Epithelial cell of proximal tubule (primary cell): Measurements from ENCODE around the gene WDFY1. TPM values are rescaled to one million over a fixed set of nuclear protein-coding genes. Genes with fewer than 3 reads are reported as not detected.
A peak's percentile ranks its signal among the peaks of the same experiment; 100 is the strongest.

Source experiments
- DNase-seq: peaks from one replicate; pipeline ENCODE4 v3.0.0-alpha.2; 2011; ENCODE audit warnings: low read depth
- H3K4me3 ChIP-seq: 2 replicates; pipeline ENCODE4 v1.5.1; 2011; ENCODE audit warnings: low read depth, mild to moderate bottlenecking, low read length
- total RNA-seq: library from RNA; depleted of rRNA; stranded (reverse); fragments of >200 nt; gene quantifications from 2 replicates; pipeline ENCODE4 v1.2.3, GENCODE V29; 2015
- TF ChIP-seq, protein P1 (sequence below): conservative IDR thresholded peaks from 2 replicates; pipeline ENCODE4 v1.5.1; 2012; ENCODE audit warnings: low read depth, mild to moderate bottlenecking, low read length

Gene WDFY1
- total RNA-seq, 1 donor from 2014 or later, result 27.5 TPM

DNA sequence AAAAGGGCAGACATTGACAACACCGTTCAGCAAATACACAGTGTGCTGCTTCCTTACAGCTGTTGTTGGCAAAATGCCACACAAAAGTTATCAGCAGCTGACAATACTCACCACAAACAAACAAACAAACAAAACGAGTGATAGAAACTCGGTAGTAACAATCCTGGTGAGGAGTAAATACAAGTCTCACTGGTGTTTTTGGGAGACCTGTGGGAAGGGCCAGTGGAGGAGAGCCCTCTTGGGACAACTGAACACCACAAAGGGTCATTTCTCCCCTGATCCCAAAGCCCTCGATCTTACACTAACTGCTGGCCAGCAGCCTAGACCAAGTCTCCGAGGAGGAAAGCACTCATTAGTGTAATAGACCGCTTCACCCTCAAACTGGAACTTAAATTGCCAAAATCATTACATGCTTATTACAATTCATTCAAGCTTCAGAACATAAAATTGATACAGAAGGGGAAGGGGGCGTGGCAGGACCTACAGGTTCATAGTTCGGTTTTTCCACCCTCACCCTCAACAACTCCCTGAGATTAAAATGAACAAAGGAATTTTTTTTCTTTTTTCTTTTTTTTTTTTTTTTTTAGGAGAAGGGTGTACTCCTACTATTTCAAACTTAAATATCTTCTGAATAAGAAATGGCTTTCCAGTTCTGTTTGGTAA lies 112.8 kb downstream of the WDFY1 start:
- peak overlapping the region; percentile 16 for H3K4me3 ChIP-seq
- no peak for DNase-seq
- TF ChIP-seq, protein P1, sequence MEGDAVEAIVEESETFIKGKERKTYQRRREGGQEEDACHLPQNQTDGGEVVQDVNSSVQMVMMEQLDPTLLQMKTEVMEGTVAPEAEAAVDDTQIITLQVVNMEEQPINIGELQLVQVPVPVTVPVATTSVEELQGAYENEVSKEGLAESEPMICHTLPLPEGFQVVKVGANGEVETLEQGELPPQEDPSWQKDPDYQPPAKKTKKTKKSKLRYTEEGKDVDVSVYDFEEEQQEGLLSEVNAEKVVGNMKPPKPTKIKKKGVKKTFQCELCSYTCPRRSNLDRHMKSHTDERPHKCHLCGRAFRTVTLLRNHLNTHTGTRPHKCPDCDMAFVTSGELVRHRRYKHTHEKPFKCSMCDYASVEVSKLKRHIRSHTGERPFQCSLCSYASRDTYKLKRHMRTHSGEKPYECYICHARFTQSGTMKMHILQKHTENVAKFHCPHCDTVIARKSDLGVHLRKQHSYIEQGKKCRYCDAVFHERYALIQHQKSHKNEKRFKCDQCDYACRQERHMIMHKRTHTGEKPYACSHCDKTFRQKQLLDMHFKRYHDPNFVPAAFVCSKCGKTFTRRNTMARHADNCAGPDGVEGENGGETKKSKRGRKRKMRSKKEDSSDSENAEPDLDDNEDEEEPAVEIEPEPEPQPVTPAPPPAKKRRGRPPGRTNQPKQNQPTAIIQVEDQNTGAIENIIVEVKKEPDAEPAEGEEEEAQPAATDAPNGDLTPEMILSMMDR, result no peak

DNA sequence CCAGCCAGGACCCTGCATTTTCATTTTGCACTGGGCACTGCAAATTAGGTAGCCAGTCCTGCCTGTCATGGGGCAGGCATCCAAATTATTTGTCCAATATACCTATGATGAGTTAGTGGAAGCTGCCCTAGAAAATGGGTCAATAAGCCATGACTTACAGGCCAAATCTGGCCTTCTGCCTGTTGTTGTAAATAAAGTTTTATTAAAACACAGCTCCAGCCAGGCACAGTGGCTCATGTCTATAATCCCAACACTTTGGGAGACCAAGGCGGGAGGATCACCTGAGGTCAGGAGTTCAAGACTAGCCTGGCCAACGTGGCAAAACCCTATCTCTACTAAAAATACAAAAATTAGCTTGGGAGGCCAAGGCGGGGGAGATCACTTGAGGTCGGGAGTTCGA lies 116.0 kb downstream of the WDFY1 start:
- TF ChIP-seq, protein P1, result no peak
- no peak overlapping the region for H3K4me3 ChIP-seq
- no peak for DNase-seq

DNA sequence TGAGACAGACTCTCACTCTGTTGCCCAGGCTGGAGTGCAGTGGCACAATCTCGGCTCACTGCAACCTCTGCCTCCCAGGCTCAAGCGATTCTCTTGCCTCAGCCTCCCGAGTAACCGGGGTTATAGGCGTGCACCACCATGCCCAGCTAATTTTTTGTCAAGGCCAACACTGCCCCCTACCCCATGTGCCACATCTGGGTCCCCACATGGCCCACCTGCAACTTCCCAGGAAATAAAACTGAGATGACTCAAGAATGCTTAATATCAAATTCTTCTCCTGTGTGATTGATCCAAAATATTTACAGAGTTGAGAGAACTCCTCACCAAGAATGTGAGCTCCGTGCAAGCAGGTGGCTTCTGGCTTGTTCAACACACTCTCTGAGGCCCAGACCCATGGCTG lies 116.8 kb downstream of the WDFY1 start:
- TF ChIP-seq, protein P1, result peak; percentile 7
- DNase-seq, result no peak
- no peak overlapping the region for H3K4me3 ChIP-seq

DNA sequence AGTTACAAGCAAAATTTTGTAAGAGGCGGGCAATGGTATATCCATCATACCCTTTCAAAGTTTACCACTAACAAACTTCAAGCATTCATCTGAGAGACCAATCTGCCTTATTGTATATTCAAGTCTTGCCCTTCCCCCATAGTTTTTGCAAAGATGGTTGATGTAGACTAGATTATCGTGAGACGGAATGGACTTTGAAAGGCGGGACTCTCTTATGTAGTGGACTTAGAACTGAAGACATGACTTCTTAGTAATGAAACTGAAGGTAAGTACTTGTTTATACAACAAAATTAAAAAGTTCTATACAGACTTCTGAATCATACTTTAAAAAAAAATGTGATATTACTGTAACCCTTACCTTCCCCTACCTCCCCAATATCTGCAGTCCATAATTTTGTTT lies 118.1 kb downstream of the WDFY1 start:
- no peak for DNase-seq
- TF ChIP-seq, protein P1, result no peak
- no peak overlapping the region for H3K4me3 ChIP-seq

Other genes starting within 250 kb of the WDFY1 start
- gene AP1S3, start 107.8 kb downstream of the WDFY1 start, total RNA-seq, result 28.4 and 28.8 TPM in 2 replicates
- gene MRPL44, start 12.1 kb upstream of the WDFY1 start, total RNA-seq, result 42.2 and 49.9 TPM in 2 replicates
- gene SERPINE2, start 94.0 kb upstream of the WDFY1 start, total RNA-seq, result 40.4 and 57.7 TPM in 2 replicates